Activated T-helper 17 cell treated with anti-CD3 and anti-CD28 coated beads, Interleukin-2, amount 50 U/mL, for 72 hours (primary cell): ENCODE results near the gene MDN1. TPM values are rescaled to one million over a fixed set of nuclear protein-coding genes. Genes with fewer than 3 reads are reported as not detected.
A peak's percentile ranks its signal among the peaks of the same experiment; 100 is the strongest.
"Not testable (repeated sequence)": the region's sequence is repeated elsewhere in the genome, so short reads cannot be mapped to it uniquely, and the experiment has no call there.

Experiments
- ATAC-seq: fragments of 150-1000 bp; cut with Tn5 transposase; replicated peaks from 2 replicates; pipeline ENCODE4 v1.10.0; 2021; ENCODE audit warnings: mild to moderate bottlenecking, moderate library complexity
- H3K27ac Mint-ChIP-seq: one replicate; pipeline ENCODE4 v1.8.0; 2022; ENCODE audit warnings: mixed read lengths
- H3K27me3 Mint-ChIP-seq: one replicate; pipeline ENCODE4 v1.8.0; 2022; ENCODE audit warnings: mixed read lengths
- H3K36me3 Mint-ChIP-seq: one replicate; pipeline ENCODE4 v1.8.0; 2022; ENCODE audit warnings: low read depth, mild to moderate bottlenecking, mixed read lengths
- H3K4me1 Mint-ChIP-seq: one replicate; pipeline ENCODE4 v1.8.0; 2022; ENCODE audit warnings: mixed read lengths
- H3K4me3 Mint-ChIP-seq: one replicate; pipeline ENCODE4 v1.8.0; 2022; ENCODE audit warnings: mild to moderate bottlenecking, mixed read lengths
- H3K9me3 Mint-ChIP-seq: one replicate; pipeline ENCODE4 v1.8.0; 2022; ENCODE audit warnings: mixed read lengths
- total RNA-seq, 2 donors: library from RNA; stranded (reverse); gene quantifications; one replicate each; pipeline ENCODE4 v1.2.3, GENCODE V29; 2022

MDN1 gene
- total RNA-seq, 2 donors from 2014 or later, result 54.0 to 66.6 TPM

- H3K36me3 Mint-ChIP-seq, result peaks cover 93% of the 10 kb centered on the region
- H3K27me3 Mint-ChIP-seq, result no peaks in the 10 kb centered on the region
- H3K4me3 Mint-ChIP-seq, result no peak overlapping the region
- peaks cover 22% of the 10 kb centered on the region for H3K4me1 Mint-ChIP-seq
- H3K9me3 Mint-ChIP-seq, result no peaks in the 10 kb centered on the region
- H3K27ac Mint-ChIP-seq, result peak overlapping the region; percentile 42
- no peak for ATAC-seq
Observed at GRCh38 chr6:89792881-89793280, 26.7 kb downstream of the MDN1 start.

GRCh38 chr6:89790403-89790802 lies 29.2 kb downstream of the MDN1 start:
- no peak overlapping the region for H3K4me3 Mint-ChIP-seq
- H3K9me3 Mint-ChIP-seq, result no peaks in the 10 kb centered on the region
- H3K36me3 Mint-ChIP-seq, result peaks cover 97% of the 10 kb centered on the region
- no peaks in the 10 kb centered on the region for H3K27me3 Mint-ChIP-seq
- ATAC-seq, result no peak
- no peak overlapping the region for H3K27ac Mint-ChIP-seq
- peaks cover 22% of the 10 kb centered on the region for H3K4me1 Mint-ChIP-seq

- no peaks in the 10 kb centered on the region for H3K27me3 Mint-ChIP-seq
- no peak for ATAC-seq
- peaks cover 97% of the 10 kb centered on the region for H3K36me3 Mint-ChIP-seq
- H3K4me1 Mint-ChIP-seq, result peaks cover 18% of the 10 kb centered on the region
- H3K9me3 Mint-ChIP-seq, result no peaks in the 10 kb centered on the region
- no peak overlapping the region for H3K27ac Mint-ChIP-seq
- no peak overlapping the region for H3K4me3 Mint-ChIP-seq
Observed at GRCh38 chr6:89789980-89790379, 29.6 kb downstream of the MDN1 start.

- Mint-ChIP-seq H3K27ac (peak overlapping the region; percentile 11), H3K4me3 (no peak overlapping the region), H3K9me3 (no peaks in the 10 kb centered on the region), H3K36me3 (peaks cover 97% of the 10 kb centered on the region), H3K4me1 (no peaks in the 10 kb centered on the region), H3K27me3 (no peaks in the 10 kb centered on the region)
- ATAC-seq, result no peak
Observed at GRCh38 chr6:89787660-89788328, 31.8 kb downstream of the MDN1 start.

- Mint-ChIP-seq H3K4me1 (no peaks in the 10 kb centered on the region), H3K27ac (no peak overlapping the region), H3K36me3 (peaks cover 97% of the 10 kb centered on the region), H3K4me3 (no peak overlapping the region), H3K27me3 (no peaks in the 10 kb centered on the region), H3K9me3 (no peaks in the 10 kb centered on the region)
- no peak for ATAC-seq
Observed at GRCh38 chr6:89786970-89787369, 32.6 kb downstream of the MDN1 start.

- no peaks in the 10 kb centered on the region for H3K9me3 Mint-ChIP-seq
- no peak overlapping the region for H3K27ac Mint-ChIP-seq
- no peaks in the 10 kb centered on the region for H3K4me1 Mint-ChIP-seq
- ATAC-seq, result no peak
- no peak overlapping the region for H3K4me3 Mint-ChIP-seq
- no peaks in the 10 kb centered on the region for H3K27me3 Mint-ChIP-seq
- peaks cover 97% of the 10 kb centered on the region for H3K36me3 Mint-ChIP-seq
Observed at GRCh38 chr6:89784838-89785237, 34.8 kb downstream of the MDN1 start.

- peaks cover 97% of the 10 kb centered on the region for H3K36me3 Mint-ChIP-seq
- not testable (repeated sequence) for H3K27ac Mint-ChIP-seq, H3K27me3 Mint-ChIP-seq, H3K4me3 Mint-ChIP-seq, ATAC-seq, H3K9me3 Mint-ChIP-seq, H3K4me1 Mint-ChIP-seq
Observed at GRCh38 chr6:89783293-89783692, 36.3 kb downstream of the MDN1 start.

GRCh38 chr6:89782222-89782621 lies 37.4 kb downstream of the MDN1 start:
- H3K27ac Mint-ChIP-seq, result no peak overlapping the region
- peaks cover 93% of the 10 kb centered on the region for H3K36me3 Mint-ChIP-seq
- no peaks in the 10 kb centered on the region for H3K9me3 Mint-ChIP-seq
- no peak for ATAC-seq
- no peaks in the 10 kb centered on the region for H3K4me1 Mint-ChIP-seq
- H3K27me3 Mint-ChIP-seq, result no peaks in the 10 kb centered on the region
- no peak overlapping the region for H3K4me3 Mint-ChIP-seq

- H3K27me3 Mint-ChIP-seq, result no peaks in the 10 kb centered on the region
- H3K27ac Mint-ChIP-seq, result no peak overlapping the region
- no peak for ATAC-seq
- H3K4me1 Mint-ChIP-seq, result no peaks in the 10 kb centered on the region
- H3K9me3 Mint-ChIP-seq, result no peaks in the 10 kb centered on the region
- H3K36me3 Mint-ChIP-seq, result peaks cover 94% of the 10 kb centered on the region
- no peak overlapping the region for H3K4me3 Mint-ChIP-seq
Observed at GRCh38 chr6:89781070-89782034, 38.2 kb downstream of the MDN1 start.

GRCh38 chr6:89777455-89777854 lies 42.1 kb downstream of the MDN1 start:
- Mint-ChIP-seq H3K36me3 (peaks cover 96% of the 10 kb centered on the region), H3K4me3 (no peak overlapping the region), H3K9me3 (no peaks in the 10 kb centered on the region), H3K4me1 (no peaks in the 10 kb centered on the region), H3K27me3 (no peaks in the 10 kb centered on the region), H3K27ac (no peak overlapping the region)
- no peak for ATAC-seq

- H3K4me3 Mint-ChIP-seq, result no peak overlapping the region
- H3K36me3 Mint-ChIP-seq, result peaks cover 96% of the 10 kb centered on the region
- H3K27ac Mint-ChIP-seq, result no peak overlapping the region
Observed at GRCh38 chr6:89776583-89777233, 42.9 kb downstream of the MDN1 start.

GRCh38 chr6:89775150-89775549 lies 44.4 kb downstream of the MDN1 start:
- Mint-ChIP-seq H3K27ac (no peak overlapping the region), H3K36me3 (peaks cover 96% of the 10 kb centered on the region), H3K9me3 (no peaks in the 10 kb centered on the region), H3K4me1 (no peaks in the 10 kb centered on the region), H3K27me3 (no peaks in the 10 kb centered on the region), H3K4me3 (no peak overlapping the region)
- ATAC-seq, result no peak

More at GRCh38 chr6:89776583-89777233, 42.9 kb downstream of the MDN1 start:
- no peak for ATAC-seq
- H3K4me1 Mint-ChIP-seq, result no peaks in the 10 kb centered on the region
- H3K9me3 Mint-ChIP-seq, result no peaks in the 10 kb centered on the region
- no peaks in the 10 kb centered on the region for H3K27me3 Mint-ChIP-seq

GRCh38 chr6:89769572-89769971 lies 50.0 kb downstream of the MDN1 start:
- H3K36me3 Mint-ChIP-seq, result peaks cover 98% of the 10 kb centered on the region
- ATAC-seq, result no peak
- H3K4me3 Mint-ChIP-seq, result no peak overlapping the region

GRCh38 chr6:89768324-89768723 lies 51.3 kb downstream of the MDN1 start:
- H3K9me3 Mint-ChIP-seq, result no peaks in the 10 kb centered on the region
- no peak overlapping the region for H3K4me3 Mint-ChIP-seq
- H3K27ac Mint-ChIP-seq, result no peak overlapping the region
- peaks cover 92% of the 10 kb centered on the region for H3K36me3 Mint-ChIP-seq
- no peaks in the 10 kb centered on the region for H3K27me3 Mint-ChIP-seq
- ATAC-seq, result no peak
- H3K4me1 Mint-ChIP-seq, result no peaks in the 10 kb centered on the region

More at GRCh38 chr6:89769572-89769971, 50.0 kb downstream of the MDN1 start:
- Mint-ChIP-seq H3K9me3 (no peaks in the 10 kb centered on the region), H3K4me1 (no peaks in the 10 kb centered on the region), H3K27me3 (no peaks in the 10 kb centered on the region), H3K27ac (no peak overlapping the region)
